ENCODE results near the gene HSD17B4.

HSD17B4 gene

GRCh38 chr5:119537704-119538103 lies 85.4 kb downstream of the HSD17B4 start:
- Mint-ChIP-seq H3K4me1 (no peaks in the 10 kb centered on the region), H3K4me3 (no peak overlapping the region), H3K27ac (no peak overlapping the region), H3K9me3 (no peaks in the 10 kb centered on the region), H3K36me3 (ENCODE audit: low read depth) (peaks cover 59% of the 10 kb centered on the region), H3K27me3 (ENCODE audit: low read depth, poor library complexity) (no peaks in the 10 kb centered on the region)
- no peak for TF ChIP-seq CTCF (IDR thresholded peaks at IDR 0.05)
- DNase-seq: no peak

GRCh38 chr5:119541716-119542115 lies 89.4 kb downstream of the HSD17B4 start:
- Mint-ChIP-seq H3K36me3 (ENCODE audit: low read depth) (peaks cover 55% of the 10 kb centered on the region), H3K27ac (no peak overlapping the region), H3K4me3 (no peak overlapping the region), H3K9me3 (no peaks in the 10 kb centered on the region), H3K4me1 (no peaks in the 10 kb centered on the region), H3K27me3 (ENCODE audit: low read depth, poor library complexity) (no peaks in the 10 kb centered on the region)
- TF ChIP-seq CTCF (IDR thresholded peaks at IDR 0.05): no peak
- DNase-seq: no peak

GRCh38 chr5:119551819-119552218 lies 99.5 kb downstream of the HSD17B4 start:
- no peak for DNase-seq
- Mint-ChIP-seq H3K27ac (no peak overlapping the region), H3K4me1 (no peaks in the 10 kb centered on the region), H3K27me3 (ENCODE audit: low read depth, poor library complexity) (peaks cover 5% of the 10 kb centered on the region), H3K36me3 (ENCODE audit: low read depth) (peaks cover 3% of the 10 kb centered on the region), H3K4me3 (no peak overlapping the region), H3K9me3 (no peaks in the 10 kb centered on the region)
- no peak for TF ChIP-seq CTCF (IDR thresholded peaks at IDR 0.05)

GRCh38 chr5:119554597-119554996 lies 102.3 kb downstream of the HSD17B4 start:
- Mint-ChIP-seq H3K4me3 (no peak overlapping the region), H3K4me1 (no peaks in the 10 kb centered on the region), H3K9me3 (peaks cover 10% of the 10 kb centered on the region), H3K27ac (no peak overlapping the region), H3K27me3 (ENCODE audit: low read depth, poor library complexity) (peaks cover 5% of the 10 kb centered on the region), H3K36me3 (ENCODE audit: low read depth) (peaks cover 6% of the 10 kb centered on the region)
- TF ChIP-seq CTCF (IDR thresholded peaks at IDR 0.05): no peak
- DNase-seq: no peak

GRCh38 chr5:119570910-119571309 lies 118.6 kb downstream of the HSD17B4 start:
- TF ChIP-seq CTCF (IDR thresholded peaks at IDR 0.05): no peak
- Mint-ChIP-seq H3K36me3 (ENCODE audit: low read depth) (no peaks in the 10 kb centered on the region), H3K4me1 (peaks cover 7% of the 10 kb centered on the region), H3K27ac (peak overlapping the region; percentile 28), H3K27me3 (ENCODE audit: low read depth, poor library complexity) (no peaks in the 10 kb centered on the region), H3K9me3 (no peaks in the 10 kb centered on the region), H3K4me3 (no peak overlapping the region)
- no peak for DNase-seq

GRCh38 chr5:119578937-119579336 lies 126.6 kb downstream of the HSD17B4 start:
- H3K4me3 Mint-ChIP-seq: no peak overlapping the region
- DNase-seq: no peak
- H3K4me1 Mint-ChIP-seq: peaks cover 19% of the 10 kb centered on the region
- no peak overlapping the region for H3K27ac Mint-ChIP-seq
- TF ChIP-seq CTCF (IDR thresholded peaks at IDR 0.05): peak; percentile 18
- no peaks in the 10 kb centered on the region for H3K27me3 Mint-ChIP-seq (ENCODE audit: low read depth, poor library complexity)
- H3K9me3 Mint-ChIP-seq: no peaks in the 10 kb centered on the region
- no peaks in the 10 kb centered on the region for H3K36me3 Mint-ChIP-seq (ENCODE audit: low read depth)

Measured in nephron progenitor cell (in vitro differentiated cells).